Measurements from ENCODE around the gene GSTP1. TPM values are rescaled to one million over a fixed set of nuclear protein-coding genes. Genes with fewer than 3 reads are reported as not detected.
"Not testable (repeated sequence)": the region's sequence is repeated elsewhere in the genome, so short reads cannot be mapped to it uniquely, and the experiment has no call there.

GSTP1 gene
- total RNA-seq, 1 donor from 2014 or later, result 972 TPM

GRCh38 chr11:67597458-67597857, 13.8 kb downstream of the GSTP1 start:
- not testable (repeated sequence) for DNase-seq (ENCODE audit: low read depth in 2 of 2)

DNA sequence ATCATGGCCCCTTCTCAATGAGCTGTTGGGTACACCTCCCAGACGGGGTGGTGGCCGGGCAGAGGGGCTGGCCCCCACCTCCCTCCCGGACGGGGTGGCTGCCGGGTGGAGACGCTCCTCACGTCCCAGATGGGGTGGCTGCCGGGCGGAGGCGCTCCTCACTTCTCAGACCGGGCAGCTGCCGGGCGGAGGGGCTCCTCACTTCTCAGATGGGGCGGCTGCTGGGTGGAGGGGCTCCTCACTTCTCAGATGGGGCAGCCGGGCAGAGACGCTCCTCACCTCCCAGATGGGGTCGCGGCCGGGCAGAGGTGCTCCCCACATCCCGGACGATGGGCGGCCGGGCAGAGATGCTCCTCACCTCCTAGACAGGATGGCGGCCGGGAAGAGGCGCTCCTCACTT, 14.4 kb downstream of the GSTP1 start:
- DNase-seq (ENCODE audit: low read depth in 2 of 2), result not testable (repeated sequence)

GRCh38 chr11:67599149-67599548, 15.5 kb downstream of the GSTP1 start:
- DNase-seq (ENCODE audit: low read depth in 2 of 2), result no peak

DNA sequence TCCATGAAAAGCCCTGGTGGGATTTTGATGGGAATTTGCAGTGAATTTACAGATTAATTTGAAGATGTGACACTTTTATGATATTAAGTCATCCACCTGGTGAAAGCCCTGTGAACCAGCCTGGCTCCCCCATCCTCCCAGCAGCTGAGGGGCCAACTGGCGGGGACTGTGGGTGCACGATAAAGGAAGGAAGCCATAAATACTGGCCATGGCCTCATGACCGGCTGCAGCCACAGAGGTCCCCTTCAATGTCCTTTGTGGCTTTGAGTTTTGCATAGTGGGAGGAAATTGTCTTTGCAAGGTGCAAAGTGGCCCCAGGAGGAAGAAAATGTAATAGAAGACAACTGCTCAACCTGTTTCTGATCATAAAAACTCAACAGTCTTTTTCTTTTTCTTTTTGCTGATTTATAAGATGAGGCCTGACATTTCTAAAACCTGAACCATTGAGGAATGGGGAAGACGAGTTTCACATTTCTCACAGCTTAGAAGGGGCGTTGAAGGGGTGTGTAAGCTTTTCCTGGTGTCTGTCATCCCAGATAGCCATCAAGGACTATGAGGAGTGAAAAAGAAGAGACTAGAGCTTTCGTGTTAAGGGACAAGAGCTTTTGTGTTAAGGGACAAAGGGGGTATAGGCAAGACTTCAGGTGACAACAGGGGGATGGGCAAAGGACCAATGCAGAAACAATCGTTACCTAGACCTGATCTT, 16.9 kb downstream of the GSTP1 start:
- no peak for DNase-seq (ENCODE audit: low read depth in 2 of 2)

DNA sequence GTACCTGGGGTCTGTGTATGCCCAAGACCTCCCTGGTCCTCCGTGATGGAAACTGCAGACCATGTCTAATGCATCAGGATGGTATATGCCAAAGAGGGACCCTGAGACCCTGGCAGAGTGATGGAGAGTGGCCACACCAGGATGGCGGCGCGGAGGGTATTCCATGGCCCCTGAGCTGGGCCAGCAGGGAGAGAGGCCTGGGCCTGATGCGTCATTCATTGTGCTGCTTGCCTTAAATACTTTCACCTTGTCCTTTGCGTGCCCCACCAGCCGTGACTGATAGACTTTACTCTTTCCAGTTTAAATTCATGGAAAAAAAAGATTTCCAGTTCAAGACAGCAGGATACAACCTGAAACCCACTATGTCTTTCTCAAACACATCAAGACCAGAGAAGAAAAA, 17.5 kb downstream of the GSTP1 start:
- DNase-seq (ENCODE audit: low read depth in 2 of 2), result no peak

DNA sequence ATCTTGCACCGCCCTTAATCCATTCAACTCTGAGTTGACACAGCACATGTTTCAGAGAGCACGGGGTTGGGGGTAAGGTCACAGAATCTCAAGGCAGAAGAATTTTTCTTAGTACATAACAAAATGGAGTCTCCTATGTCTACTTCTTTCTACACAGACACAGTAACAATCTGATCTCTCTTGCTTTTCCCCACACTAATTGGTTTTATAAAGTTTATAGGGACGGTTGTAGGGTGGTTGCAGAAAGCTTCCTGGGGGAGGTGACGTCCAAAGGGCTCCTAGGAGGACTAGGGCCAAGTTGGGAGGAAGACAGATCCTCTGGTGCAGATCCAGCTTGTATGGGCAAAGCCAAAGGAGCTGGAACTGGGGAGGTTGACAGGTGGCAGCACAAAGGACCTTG, 20.5 kb downstream of the GSTP1 start:
- not testable (repeated sequence) for DNase-seq (ENCODE audit: low read depth in 2 of 2)

GRCh38 chr11:67604815-67605214, 21.2 kb downstream of the GSTP1 start:
- no peak for DNase-seq (ENCODE audit: low read depth in 2 of 2)

DNA sequence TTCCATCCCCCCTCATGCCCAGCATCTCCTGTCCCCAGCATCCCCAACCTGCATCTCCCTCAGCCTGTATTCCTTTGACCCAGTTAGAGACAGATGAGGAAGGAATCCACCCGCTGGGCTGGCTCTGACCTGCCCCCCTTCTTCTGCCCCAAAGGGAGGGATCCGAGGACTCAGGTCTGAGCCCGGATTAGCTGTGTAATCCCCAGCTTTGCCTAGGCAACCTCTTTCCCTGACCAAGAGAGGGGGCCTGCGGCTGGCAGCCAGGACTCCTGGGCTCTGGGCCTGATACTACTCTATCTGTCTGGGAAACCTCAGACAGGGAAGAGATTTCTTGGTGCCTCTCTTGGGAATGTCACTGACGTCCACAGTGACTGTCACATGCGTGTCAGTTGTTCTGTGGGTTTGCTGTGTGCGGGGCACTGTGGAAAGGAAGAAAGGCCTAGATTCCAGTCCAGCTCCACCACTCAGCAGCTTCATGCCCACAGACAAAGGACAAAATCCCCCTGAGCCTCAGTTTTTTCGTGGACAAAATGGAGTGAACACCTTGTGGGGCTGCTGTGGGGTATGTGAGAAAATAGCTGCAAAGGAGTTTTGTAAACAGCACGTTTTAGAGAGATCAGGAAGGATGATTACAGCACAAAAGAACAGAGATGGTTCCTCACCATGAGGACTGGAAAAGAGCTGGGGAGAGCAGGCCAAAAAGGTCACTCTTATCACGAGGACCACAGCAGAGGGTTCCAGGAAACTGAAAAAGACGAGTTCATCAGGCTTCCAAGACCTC, 21.8 kb downstream of the GSTP1 start:
- no peak for DNase-seq (ENCODE audit: low read depth in 2 of 2)

- DNase-seq (ENCODE audit: low read depth in 2 of 2), result no peak
Observed at GRCh38 chr11:67606093-67606491, 22.5 kb downstream of the GSTP1 start.

DNA sequence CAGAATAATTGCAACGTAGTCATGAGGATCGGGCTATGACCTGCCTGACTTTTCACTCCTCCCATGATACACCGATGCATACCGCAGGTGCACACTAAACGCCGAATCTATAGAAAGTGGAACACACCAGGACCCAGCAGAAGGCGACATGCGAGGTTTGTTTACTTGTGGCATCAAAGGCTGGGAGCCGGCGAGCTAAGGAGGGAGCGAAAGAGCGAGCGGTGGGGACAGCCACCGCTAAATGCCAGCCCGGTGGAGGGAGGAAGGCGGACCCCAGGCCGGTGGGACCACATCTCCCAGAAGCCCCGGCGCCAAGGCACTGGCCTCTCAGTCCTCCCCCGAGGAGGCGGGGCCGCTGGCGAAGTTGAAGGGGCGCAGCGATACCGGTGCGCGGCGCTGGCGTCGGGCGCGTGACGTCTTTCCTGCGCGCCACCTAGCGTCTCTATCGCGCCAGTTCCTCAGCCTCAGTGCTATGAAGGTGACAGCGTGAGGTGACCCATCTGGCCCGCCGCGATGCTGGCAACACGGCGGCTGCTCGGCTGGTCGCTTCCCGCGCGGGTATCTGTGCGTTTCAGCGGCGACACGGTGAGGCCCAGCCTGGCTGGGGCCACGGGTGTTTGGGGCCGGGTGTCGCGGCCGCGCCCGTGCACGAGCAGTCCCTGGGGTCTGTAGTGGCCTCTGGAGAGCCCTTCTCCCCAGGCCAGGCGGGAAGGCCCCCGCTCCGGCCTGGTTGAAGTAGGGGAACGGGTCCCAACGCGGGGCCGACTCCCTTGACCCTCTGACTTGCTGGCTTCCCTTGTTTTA, 23.1 kb downstream of the GSTP1 start, which contains the start of gene NDUFV1:
TSS of gene NDUFV1 (plus strand) at position 445 of the 804 bp plus-strand sequence. CDS start at position 514, 69 bp downstream.
- peak; percentile 78 to 94 for DNase-seq (ENCODE audit: low read depth in 2 of 2)

- no peak for DNase-seq (ENCODE audit: low read depth in 2 of 2)
Observed at GRCh38 chr11:67607507-67607906, 23.9 kb downstream of the GSTP1 start.

- no peak for DNase-seq (ENCODE audit: low read depth in 2 of 2)
Observed at GRCh38 chr11:67608486-67608885, 24.9 kb downstream of the GSTP1 start.

DNA sequence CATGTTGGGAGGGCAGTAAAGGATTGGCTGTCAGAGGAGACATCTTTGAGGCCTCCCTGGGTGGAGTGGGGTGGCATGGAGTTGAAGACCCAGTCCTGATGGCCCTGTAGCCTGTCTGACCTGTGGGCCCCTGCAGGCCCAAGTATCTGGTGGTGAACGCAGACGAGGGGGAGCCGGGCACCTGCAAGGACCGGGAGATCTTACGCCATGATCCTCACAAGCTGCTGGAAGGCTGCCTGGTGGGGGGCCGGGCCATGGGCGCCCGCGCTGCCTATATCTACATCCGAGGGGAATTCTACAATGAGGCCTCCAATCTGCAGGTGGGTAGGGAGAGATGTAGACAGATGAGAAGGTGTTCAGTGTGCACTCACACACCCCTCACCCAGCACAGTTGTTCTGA, 25.7 kb downstream of the GSTP1 start:
- DNase-seq (ENCODE audit: low read depth in 2 of 2), result no peak

GRCh38 chr11:67610302-67610868, 26.8 kb downstream of the GSTP1 start:
- no peak for DNase-seq (ENCODE audit: low read depth in 2 of 2)

DNA sequence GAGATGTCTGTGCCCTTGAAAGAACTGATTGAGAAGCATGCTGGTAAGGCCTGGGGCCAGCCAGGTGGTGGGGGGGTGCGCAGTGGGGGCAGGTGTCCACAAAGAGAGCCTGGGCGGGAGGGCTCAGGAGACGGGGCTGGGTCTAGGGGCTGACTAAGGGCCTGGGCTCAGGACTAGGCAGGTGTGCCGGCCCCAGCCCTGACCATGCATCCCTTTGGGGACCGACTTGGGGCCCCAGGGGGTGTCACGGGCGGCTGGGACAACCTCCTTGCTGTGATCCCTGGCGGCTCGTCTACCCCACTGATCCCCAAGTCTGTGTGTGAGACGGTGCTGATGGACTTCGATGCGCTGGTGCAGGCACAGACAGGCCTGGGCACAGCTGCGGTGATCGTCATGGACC, 27.6 kb downstream of the GSTP1 start:
- DNase-seq (ENCODE audit: low read depth in 2 of 2), result no peak

DNA sequence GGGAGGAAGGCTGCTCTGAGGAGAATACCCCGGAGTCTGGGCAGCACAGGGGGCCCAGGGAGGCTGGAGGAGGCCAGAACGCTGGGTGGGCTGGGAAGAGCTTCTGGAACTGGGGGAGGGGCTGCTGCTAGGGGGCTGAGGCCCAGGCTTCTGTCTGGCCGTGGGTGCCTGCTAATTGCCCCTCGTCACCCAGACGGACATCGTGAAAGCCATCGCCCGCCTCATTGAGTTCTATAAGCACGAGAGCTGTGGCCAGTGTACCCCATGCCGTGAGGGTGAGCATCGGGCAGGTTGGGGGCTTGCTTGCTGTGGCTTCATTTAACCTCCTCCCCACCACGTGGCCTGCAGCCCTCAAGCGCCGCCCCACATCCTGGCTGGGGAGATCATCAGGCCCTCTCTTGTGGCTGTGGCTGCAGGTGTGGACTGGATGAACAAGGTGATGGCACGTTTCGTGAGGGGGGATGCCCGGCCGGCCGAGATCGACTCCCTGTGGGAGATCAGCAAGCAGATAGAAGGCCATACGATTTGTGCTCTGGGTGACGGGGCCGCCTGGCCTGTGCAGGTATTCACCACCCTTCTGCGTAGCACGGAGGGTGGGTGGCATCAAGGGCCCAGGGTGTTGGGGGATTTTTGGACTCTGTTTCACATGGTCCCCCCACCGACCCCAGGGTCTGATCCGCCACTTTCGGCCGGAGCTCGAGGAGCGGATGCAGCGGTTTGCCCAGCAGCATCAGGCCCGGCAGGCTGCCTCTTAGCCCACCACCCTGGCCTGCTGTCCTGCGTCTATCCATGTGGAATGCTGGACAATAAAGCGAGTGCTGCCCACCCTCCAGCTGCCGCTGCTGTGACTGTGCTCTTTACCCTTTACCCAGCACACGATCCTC, 28.3 kb downstream of the GSTP1 start:
- no peak for DNase-seq (ENCODE audit: low read depth in 2 of 2)

DNA sequence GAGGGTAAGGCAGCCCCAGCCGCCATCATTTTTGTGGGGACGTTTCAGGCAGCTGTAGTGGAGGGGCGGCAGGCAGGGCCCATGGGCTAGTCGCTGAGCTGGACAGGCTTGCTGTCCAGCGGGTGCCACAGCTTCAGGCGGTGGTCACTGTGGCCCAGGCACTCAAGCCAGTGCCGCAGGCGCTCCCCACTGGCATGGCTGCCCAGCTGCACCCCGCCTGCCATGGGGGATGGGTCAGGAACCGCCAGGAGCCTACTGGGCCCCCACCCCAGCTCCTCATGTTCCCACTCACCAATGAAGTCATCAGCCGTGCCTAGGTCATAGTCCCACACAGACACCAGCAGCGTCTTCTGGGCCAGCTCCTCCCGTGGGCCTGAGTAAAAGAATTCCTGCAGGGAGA, 29.1 kb downstream of the GSTP1 start:
- no peak for DNase-seq (ENCODE audit: low read depth in 2 of 2)

DNA sequence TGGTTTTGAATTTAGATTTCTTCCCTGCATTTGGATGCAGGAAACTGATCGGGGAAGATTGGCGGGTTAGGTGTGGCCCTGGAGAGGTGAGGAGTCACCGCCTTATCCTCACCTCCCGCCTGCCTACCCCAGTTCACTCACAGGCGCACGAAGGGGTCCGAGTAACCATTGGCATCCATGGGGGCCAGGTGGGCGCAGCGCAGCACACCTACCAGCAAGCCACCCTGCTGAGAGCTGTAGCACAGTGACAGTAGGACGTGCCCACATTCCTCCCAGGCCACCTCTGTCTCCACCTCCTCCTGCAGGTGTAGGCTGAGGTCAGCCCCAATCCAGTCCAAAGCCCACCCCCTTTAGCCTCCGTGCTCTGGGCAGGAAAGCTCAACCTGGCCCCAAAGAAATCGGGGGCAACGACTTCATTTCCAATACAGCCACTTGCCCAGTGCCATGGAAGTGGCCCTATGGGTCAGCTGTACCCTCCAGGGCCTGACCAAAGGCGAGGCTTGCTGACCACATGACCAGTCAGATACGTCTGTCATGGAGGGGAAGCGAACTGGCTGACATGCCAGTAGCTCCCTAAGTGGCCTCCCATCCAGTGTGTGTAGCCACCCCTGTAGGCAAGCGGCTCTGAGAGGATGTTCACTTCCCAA, 29.8 kb downstream of the GSTP1 start:
- no peak for DNase-seq (ENCODE audit: low read depth in 2 of 2)

- DNase-seq (ENCODE audit: low read depth in 2 of 2), result peak; percentile 6 to 41
Observed at GRCh38 chr11:67613960-67614715, 30.5 kb downstream of the GSTP1 start.

Data from dermis microvascular lymphatic vessel endothelial cell (primary cell).